GM19455 (cell line): ENCODE data around the gene PLCB4.

Source experiments
- ATAC-seq: cut with Tn5 transposase; IDR thresholded peaks from one replicate; pipeline ENCODE4 v1.9.1; 2021; ENCODE audit not compliant: unreplicated experiment

PLCB4 gene

GRCh38 chr20:9256393-9256792 is 187.5 kb downstream of the PLCB4 start:
- no peak for ATAC-seq

- no peak for ATAC-seq
Observed at GRCh38 chr20:9258901-9259300, 190.0 kb downstream of the PLCB4 start.

DNA sequence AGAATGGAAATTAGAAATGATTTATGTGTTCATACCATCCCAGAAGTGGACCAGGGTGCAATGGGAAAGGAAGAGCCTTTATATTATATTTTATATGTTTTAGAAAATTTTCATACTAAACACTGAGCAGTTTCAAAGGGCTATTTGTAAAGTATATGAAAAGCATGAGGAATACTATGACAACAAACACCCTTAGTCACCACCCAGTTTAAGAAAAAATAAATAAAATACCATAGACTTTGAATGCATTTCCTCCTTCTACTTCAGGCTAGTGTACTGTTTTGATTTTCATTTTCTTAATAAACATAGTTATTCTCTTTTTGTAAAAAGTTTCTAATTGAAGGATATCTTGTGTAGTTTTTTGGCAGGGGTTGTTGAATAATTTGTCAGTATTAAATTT is 191.1 kb downstream of the PLCB4 start:
- no peak for ATAC-seq

DNA sequence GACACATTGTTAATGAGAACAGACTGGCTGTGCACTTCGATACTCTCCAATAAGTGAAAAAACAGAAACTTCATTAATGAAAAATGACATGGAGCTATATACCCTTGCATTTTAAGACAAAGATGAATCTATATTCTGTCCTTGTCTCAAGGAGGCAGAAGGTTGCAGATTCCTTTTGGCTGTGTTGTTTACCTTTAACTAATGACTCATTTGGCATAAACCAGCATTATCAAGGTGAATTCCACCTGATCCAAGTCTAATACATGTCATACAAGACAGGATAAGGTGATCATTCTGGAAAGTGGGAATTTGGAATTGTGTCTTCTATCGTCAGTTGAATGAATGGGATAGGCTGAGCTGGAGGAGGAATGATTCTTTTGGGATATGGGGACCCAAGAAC is 192.9 kb downstream of the PLCB4 start:
- ATAC-seq, result no peak

DNA sequence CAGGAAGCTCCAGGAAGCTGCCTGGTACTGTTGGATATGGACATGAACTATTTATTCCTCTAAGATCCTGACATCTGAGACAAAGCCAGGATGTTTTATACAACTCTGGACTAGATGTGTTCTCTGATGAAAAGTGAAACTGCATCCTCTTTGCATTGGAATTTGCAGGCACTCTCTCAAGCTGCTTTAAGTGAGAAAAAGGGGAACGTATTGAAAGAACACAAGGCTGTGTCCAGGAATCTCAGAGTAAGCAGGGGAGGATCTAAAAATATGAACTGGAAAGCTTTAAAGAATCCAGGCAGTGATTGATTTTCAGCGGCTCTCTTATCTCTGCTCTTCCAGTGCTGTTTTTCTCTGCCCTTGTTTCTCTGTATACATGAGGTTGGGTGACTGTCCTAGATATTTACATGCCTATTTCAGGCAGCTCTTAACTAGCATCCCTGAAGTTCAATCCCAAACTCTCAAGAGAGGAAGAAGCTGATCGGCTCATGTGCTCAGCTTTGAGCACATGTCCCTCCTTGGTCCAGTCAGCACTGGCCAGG is 193.8 kb downstream of the PLCB4 start:
- no peak for ATAC-seq

DNA sequence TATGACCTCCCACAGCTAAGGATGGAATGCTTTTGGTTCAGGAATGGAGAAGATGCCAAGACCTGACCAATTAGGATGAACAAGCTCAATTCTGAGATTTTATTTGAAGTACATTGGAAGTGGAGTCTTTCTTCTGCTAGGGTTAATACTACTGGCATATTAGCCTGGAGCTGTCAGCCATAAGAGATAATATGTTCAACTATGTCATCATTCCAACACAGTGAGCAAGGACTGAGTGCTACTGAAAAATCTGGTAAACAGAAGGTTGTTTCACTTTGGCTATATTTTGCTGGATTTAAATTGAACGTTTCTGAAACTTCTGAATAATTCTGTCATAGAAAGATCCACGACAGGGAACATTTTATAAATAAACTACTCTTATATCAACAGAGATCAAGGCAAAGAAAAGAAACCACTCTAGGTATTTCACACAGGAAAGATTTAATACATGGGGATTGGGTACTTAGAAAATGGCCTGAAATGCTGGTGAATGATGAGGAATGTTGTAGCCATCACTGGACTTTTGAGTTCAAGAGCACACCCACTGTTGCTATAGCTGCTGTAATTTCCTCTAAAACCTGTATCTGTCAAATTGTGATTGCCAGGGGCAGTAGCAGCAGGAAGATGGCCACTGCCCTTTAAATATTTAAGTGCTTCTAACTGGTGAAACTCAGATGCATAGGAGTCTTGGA is 200.5 kb downstream of the PLCB4 start:
- no peak for ATAC-seq

DNA sequence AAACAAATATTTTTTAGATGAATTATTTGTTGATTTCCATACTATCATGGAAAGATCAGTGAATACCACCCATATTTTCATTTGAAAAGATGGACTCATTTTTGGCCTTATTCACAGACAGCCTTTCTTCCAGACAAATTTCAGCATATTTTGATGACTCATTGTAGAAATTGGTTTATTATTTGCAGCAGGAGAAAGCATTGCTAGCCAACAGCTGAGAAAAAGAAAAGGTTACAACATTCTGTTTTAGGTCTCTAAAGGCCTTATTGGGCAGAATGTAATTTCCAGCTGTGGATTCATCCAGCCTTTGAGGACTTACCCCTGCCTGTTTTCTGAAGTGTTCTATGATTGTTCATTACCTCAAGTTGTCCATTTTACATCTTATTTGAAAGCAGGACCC is 201.9 kb downstream of the PLCB4 start:
- ATAC-seq, result no peak

DNA sequence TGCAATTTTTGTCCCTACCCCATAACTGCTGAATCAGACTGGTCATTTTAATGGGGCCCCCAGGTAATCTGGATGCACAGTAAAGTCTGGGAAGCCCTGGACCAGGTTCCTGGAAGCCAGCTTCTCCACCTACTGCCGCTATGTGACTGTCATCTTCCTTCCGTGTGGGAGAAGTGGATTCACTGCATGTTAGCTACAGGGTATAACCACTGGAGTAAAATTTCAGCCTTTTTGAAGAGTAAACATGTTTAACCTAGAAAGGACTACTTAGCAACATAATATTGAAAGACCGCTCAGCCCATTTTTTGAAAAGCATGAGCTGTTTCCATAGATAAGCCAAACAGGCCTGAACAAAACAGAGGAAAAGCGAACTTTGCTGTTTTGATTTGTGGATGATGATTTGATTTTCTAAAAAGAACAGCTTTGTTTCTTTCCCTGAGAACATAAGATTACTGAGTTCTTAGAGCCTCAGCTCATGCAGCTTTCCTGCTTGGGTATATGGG is 208.1 kb downstream of the PLCB4 start:
- no peak for ATAC-seq

- no peak for ATAC-seq
Observed at GRCh38 chr20:9279918-9280401, 211.1 kb downstream of the PLCB4 start.

- ATAC-seq, result no peak
Observed at GRCh38 chr20:9280666-9281065, 211.8 kb downstream of the PLCB4 start.

DNA sequence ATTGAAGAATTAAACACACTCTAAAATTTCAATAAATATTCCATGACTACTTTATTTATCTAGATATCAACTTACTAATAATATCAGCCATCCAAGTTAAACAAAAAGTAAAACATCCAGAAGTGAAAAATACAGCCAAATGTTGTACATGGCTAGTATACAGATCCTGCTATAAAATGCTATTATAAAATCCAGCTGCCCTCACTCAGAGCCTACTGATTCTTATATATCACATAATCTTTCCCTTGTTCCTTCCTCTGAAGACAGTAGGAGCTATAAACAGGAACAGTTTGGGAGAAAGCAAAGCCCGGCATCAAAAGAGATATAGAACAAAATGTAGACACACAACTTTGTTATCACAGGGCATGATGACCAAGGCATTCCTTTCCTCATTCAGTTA is 212.9 kb downstream of the PLCB4 start:
- ATAC-seq, result no peak

- no peak for ATAC-seq
Observed at GRCh38 chr20:9285617-9286016, 216.7 kb downstream of the PLCB4 start.

GRCh38 chr20:9286501-9287461 is 217.9 kb downstream of the PLCB4 start:
- no peak for ATAC-seq

GRCh38 chr20:9287826-9288225 is 218.9 kb downstream of the PLCB4 start:
- no peak for ATAC-seq

DNA sequence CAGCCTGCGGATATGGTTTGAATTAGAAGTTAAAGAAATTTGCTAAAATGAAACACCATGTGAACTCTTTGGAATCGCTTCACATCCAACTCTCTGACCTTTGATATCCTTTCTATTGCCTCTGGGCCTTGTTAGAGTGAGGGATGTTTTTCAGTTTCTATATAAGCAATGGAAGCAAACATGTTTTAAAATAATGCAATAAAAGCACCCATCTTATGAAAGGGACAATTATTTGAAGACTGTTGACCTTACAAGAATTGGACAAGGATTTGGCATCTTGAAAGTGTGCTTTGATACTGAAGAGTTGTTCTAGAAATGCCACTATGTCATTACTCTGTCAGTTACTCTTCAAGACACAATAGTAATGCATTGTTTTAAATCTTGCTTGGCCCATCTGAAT is 221.4 kb downstream of the PLCB4 start:
- ATAC-seq, result no peak

DNA sequence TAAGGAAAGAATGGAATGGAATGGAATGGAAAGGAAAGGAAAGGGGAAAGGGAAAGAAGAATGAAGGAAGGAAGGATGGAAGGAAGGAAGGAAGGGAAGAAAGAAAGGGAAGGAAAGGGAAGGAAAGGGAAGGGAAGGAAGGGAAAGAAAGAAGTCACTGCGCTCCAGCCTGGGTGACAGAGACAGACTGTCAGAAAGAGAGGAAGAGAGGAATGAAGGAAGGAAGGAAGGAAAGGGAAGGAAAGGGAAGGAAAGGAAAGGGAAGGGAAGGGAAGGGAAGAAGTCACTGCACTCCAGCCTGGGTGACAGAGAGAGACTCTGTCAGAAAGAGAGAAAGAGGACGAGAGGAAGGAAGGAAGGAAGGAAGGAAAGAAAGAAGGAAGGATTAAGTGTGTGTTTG is 224.3 kb downstream of the PLCB4 start:
- ATAC-seq, result no peak

- no peak for ATAC-seq
Observed at GRCh38 chr20:9294041-9294440, 225.2 kb downstream of the PLCB4 start.

GRCh38 chr20:9298906-9299305 is 230.0 kb downstream of the PLCB4 start:
- no peak for ATAC-seq

DNA sequence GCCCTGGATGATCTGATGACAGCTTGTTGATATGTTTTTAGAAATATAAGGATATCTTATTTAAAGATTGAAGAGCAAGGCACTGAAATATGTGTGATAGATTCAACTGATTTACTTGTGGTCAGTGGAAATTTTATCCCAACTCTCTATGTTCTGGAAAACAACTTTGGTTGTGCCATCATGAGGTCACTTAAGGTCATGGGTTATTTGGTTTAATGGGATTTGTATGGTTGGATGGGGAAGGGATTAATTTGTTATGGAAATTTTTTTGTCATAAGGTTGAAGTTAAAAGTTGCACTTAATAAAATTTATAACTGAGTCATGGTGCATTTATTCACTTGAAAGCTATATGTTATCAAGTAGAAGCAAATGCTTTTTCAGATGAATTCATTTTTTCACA is 231.2 kb downstream of the PLCB4 start:
- ATAC-seq, result no peak

DNA sequence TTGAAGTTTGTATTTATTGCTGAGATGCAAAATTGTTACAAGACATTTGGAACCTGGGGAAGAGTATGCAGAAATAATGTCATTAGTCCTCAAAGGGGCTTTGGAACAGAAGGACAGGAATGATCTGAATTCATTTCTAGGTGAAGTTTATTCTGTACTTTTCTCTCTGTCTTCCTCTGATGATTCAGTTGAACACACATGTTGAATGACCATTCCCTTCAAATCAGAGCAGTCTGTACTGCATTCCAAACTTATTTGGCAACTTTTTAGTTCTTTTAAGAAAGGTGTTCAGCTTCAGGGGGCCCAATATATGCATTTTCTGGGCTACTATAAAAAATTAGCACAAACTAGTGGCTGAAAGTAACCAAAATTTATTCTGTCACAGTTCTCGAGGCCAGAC is 231.6 kb downstream of the PLCB4 start:
- ATAC-seq, result no peak
